Measurements from ENCODE around the gene PLAC8L1.

The PLAC8L1 gene

GRCh38 chr5:146040527-146040926, 64.8 kb downstream of the PLAC8L1 start:
- DNase-seq: no peak

GRCh38 chr5:146039420-146039819, 66.0 kb downstream of the PLAC8L1 start:
- DNase-seq: no peak

- DNase-seq: no peak
Observed at GRCh38 chr5:146034605-146035004, 70.8 kb downstream of the PLAC8L1 start.
